ENCODE results near the gene OR2H2. TPM values are rescaled to one million over a fixed set of nuclear protein-coding genes. Genes with fewer than 3 reads are reported as not detected.

The OR2H2 gene
- polyA plus RNA-seq, 2 donors, result not detected

DNA sequence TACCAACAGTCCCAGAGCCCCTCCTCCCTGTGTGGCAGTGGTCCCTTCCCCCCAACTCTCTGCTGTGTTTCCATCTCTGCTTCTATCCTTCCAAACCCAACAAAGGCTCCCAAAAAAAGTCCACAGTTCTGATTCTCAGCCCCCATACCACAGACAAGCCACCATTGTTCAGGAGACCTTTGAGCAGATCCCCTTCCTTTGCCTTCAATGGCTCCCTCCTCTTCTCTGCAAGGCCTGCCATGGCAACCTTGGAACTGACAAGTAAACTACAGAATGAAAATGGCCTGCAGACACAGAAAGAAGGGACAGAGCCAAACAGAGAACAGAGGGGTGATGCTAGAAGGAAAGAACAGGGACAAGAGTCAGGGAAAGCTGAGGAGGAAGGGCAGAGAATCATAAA is 23.2 kb downstream of the OR2H2 start:
- Histone ChIP-seq H3K27me3 (ENCODE audit: control insufficient read depth in 1 of 2, insufficient read depth in 2 of 2, low read length in 2 of 2) (no peaks in the 10 kb centered on the region), H3K27ac (ENCODE audit: low read depth in 2 of 2, low read length in 1 of 2) (no peak overlapping the region), H3K4me3 (ENCODE audit: low read depth in 1 of 2, low read length in 2 of 2) (no peak overlapping the region), H3K4me1 (ENCODE audit: control insufficient read depth in 2 of 2, insufficient read depth in 2 of 2, low read length in 1 of 2) (no peaks in the 10 kb centered on the region), H3K36me3 (ENCODE audit: control insufficient read depth in 2 of 2, insufficient read depth in 2 of 2, low read length in 1 of 2) (peaks cover 6 to 29% of the 10 kb centered on the region in 2 donors), H3K9me3 (ENCODE audit: control insufficient read depth in 2 of 2, insufficient read depth in 1 of 2, low read depth in 1 of 2, low read length in 1 of 2) (no peaks in the 10 kb centered on the region)

DNA sequence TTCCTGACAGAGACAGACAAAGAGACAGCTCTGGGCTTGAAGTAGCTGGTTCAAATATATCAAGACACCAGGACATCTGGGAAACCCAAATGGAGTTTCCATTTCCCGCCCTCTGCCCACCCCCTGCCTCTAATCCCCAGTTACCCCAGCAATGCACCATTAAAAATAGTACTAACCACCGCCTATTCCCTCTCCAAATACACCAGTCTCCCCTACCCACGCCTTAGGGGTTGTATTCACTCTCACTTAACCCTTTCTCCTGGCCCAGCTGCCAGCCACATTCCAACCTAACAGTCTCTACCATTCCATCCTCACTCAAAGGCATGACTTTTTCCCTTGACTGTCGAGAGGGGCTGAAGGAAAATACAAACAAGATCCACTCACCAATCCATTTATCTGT is 25.6 kb downstream of the OR2H2 start:
- Histone ChIP-seq H3K36me3 (ENCODE audit: control insufficient read depth in 2 of 2, insufficient read depth in 2 of 2, low read length in 1 of 2) (peaks cover 11 to 27% of the 10 kb centered on the region in 2 donors), H3K4me1 (ENCODE audit: control insufficient read depth in 2 of 2, insufficient read depth in 2 of 2, low read length in 1 of 2) (no peaks in the 10 kb centered on the region), H3K27ac (ENCODE audit: low read depth in 2 of 2, low read length in 1 of 2) (no peak overlapping the region), H3K4me3 (ENCODE audit: low read depth in 1 of 2, low read length in 2 of 2) (no peak overlapping the region), H3K9me3 (ENCODE audit: control insufficient read depth in 2 of 2, insufficient read depth in 1 of 2, low read depth in 1 of 2, low read length in 1 of 2) (no peaks in the 10 kb centered on the region), H3K27me3 (ENCODE audit: control insufficient read depth in 1 of 2, insufficient read depth in 2 of 2, low read length in 2 of 2) (no peaks in the 10 kb centered on the region)
- WGBS, 2 donors, result 91 to 95% methylated on average over 4 of the region's 4 CpGs

DNA sequence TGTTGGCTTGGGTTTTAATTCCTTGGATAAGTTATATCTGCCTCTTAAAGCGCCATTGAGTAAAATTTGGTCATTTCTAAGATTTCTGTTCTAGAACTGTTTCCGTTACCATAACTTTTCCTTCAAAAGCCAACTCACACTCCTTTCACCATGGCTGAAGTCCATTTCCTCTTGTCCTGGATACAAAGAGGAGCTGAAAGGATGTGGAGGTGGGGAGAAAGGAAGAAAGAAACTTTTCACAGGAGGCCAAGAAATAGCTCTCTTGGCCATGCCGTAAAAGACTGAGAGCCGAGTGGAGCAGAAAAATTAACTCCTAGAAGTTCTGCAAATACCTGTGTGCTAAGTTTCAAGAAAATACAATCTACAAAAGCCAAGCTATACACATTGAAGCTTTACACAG is 26.5 kb downstream of the OR2H2 start:
- H3K27me3 ChIP-seq (ENCODE audit: control insufficient read depth in 1 of 2, insufficient read depth in 2 of 2, low read length in 2 of 2), result no peaks in the 10 kb centered on the region
- H3K4me1 ChIP-seq (ENCODE audit: control insufficient read depth in 2 of 2, insufficient read depth in 2 of 2, low read length in 1 of 2), result no peaks in the 10 kb centered on the region
- peaks cover 11 to 23% of the 10 kb centered on the region in 2 donors for H3K36me3 ChIP-seq (ENCODE audit: control insufficient read depth in 2 of 2, insufficient read depth in 2 of 2, low read length in 1 of 2)
- H3K27ac ChIP-seq (ENCODE audit: low read depth in 2 of 2, low read length in 1 of 2), result no peak overlapping the region
- no peaks in the 10 kb centered on the region for H3K9me3 ChIP-seq (ENCODE audit: control insufficient read depth in 2 of 2, insufficient read depth in 1 of 2, low read depth in 1 of 2, low read length in 1 of 2)
- 84 to 87% methylated on average over 4 of the region's 4 CpGs for WGBS, 2 donors
- H3K4me3 ChIP-seq (ENCODE audit: low read depth in 1 of 2, low read length in 2 of 2), result no peak overlapping the region

DNA sequence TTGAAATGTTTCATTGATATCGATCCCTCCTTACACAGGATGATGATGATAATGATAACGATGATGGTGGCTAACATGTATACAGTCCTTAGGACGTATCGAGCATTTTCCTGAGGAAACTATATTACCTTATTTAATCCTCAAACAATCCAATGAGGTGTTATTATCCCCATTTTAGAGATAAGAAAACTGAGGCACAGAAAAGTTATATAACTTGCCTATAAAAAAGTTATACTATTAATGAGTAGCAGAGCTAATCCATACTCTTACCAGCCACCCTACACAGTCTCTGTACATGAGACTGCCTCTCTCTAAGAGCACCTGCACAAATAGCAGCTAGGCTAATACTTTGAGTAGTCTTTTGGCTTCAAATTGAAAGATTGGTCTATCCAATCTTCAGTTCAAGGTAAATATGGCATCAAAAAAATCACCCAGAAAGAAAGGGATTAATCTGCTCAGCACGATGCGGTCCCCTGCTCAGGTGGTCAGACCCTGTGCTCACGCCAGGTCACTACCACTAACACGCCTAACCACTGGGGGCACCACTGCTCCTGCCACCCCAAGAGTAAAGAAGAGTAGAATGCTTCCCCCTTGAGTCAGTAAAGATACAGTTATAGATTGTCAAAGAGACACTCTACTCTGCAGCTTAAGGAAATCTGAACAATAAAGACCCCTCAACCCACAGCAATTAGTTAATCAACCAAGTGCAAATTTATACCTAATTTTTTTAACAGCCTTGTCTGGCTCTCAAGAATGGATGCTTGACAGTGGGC is 33.0 kb downstream of the OR2H2 start:
- Histone ChIP-seq H3K9me3 (ENCODE audit: control insufficient read depth in 2 of 2, insufficient read depth in 1 of 2, low read depth in 1 of 2, low read length in 1 of 2) (no peaks in the 10 kb centered on the region), H3K4me3 (ENCODE audit: low read depth in 1 of 2, low read length in 2 of 2) (no peak overlapping the region), H3K4me1 (ENCODE audit: control insufficient read depth in 2 of 2, insufficient read depth in 2 of 2, low read length in 1 of 2) (no peaks in the 10 kb centered on the region), H3K36me3 (ENCODE audit: control insufficient read depth in 2 of 2, insufficient read depth in 2 of 2, low read length in 1 of 2) (peaks cover 5 to 22% of the 10 kb centered on the region in 2 donors), H3K27me3 (ENCODE audit: control insufficient read depth in 1 of 2, insufficient read depth in 2 of 2, low read length in 2 of 2) (no peaks in the 10 kb centered on the region), H3K27ac (ENCODE audit: low read depth in 2 of 2, low read length in 1 of 2) (no peak overlapping the region)
- 92% methylated on average over 8 of the region's 8 CpGs for WGBS, 2 donors

DNA sequence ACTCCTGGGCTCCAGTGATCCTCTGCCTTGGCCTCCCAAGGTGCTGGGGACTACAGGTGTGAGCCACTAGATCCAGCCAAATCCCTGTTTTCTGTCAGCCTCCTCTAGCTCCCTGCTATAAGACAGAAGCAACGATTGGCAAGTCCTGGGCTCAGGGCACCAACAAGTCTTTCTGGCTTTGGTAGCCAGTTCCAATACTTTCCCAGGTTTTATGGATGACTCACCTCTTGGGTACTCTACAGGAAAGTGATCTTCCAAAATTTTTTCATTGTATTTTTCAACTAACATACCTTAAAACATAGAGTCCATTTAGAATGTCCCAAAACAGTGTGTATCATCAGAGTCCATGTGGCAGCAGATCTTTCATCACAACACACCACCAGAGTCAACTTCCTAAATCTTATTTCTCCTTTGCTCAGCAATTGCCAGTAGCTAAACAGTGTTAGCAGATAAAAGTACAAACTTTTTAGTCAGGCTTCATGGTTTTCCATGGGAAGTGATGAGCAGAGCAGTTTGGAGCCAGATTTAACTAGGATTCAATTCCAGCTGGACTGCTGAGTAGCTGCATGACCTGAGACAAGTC is 34.7 kb downstream of the OR2H2 start:
- Histone ChIP-seq H3K36me3 (ENCODE audit: control insufficient read depth in 2 of 2, insufficient read depth in 2 of 2, low read length in 1 of 2) (peaks cover 6 to 16% of the 10 kb centered on the region in 2 donors), H3K9me3 (ENCODE audit: control insufficient read depth in 2 of 2, insufficient read depth in 1 of 2, low read depth in 1 of 2, low read length in 1 of 2) (no peaks in the 10 kb centered on the region), H3K27ac (ENCODE audit: low read depth in 2 of 2, low read length in 1 of 2) (no peak overlapping the region), H3K4me3 (ENCODE audit: low read depth in 1 of 2, low read length in 2 of 2) (no peak overlapping the region), H3K27me3 (ENCODE audit: control insufficient read depth in 1 of 2, insufficient read depth in 2 of 2, low read length in 2 of 2) (no peaks in the 10 kb centered on the region), H3K4me1 (ENCODE audit: control insufficient read depth in 2 of 2, insufficient read depth in 2 of 2, low read length in 1 of 2) (no peaks in the 10 kb centered on the region)
- WGBS, 2 donors, result 49 to 87% methylated on average over 1 of the region's 1 CpG

DNA sequence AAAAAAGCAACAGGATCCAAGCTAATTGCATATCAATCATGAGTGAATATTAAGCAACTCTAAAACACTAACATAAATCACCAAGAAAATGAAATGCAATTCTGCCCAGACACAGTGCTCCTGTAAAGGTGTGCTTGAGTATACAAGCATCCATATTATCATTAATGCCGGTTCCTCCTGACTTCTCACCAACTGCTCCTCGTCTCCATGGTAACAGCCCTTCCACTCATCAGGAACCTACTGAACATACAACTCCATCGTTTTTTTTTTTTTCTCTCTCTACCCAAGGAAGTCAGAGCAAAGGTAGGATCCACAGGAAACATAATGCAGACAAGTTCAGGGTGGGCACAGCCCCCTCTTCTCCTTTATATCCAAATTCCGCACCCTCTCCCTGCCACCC is 35.7 kb downstream of the OR2H2 start:
- Histone ChIP-seq H3K9me3 (ENCODE audit: control insufficient read depth in 2 of 2, insufficient read depth in 1 of 2, low read depth in 1 of 2, low read length in 1 of 2) (no peaks in the 10 kb centered on the region), H3K36me3 (ENCODE audit: control insufficient read depth in 2 of 2, insufficient read depth in 2 of 2, low read length in 1 of 2) (peaks cover 6 to 16% of the 10 kb centered on the region in 2 donors), H3K27ac (ENCODE audit: low read depth in 2 of 2, low read length in 1 of 2) (no peak overlapping the region), H3K4me1 (ENCODE audit: control insufficient read depth in 2 of 2, insufficient read depth in 2 of 2, low read length in 1 of 2) (no peaks in the 10 kb centered on the region), H3K27me3 (ENCODE audit: control insufficient read depth in 1 of 2, insufficient read depth in 2 of 2, low read length in 2 of 2) (no peaks in the 10 kb centered on the region), H3K4me3 (ENCODE audit: low read depth in 1 of 2, low read length in 2 of 2) (no peak overlapping the region)
- 74 to 81% methylated on average over 4 of the region's 4 CpGs for WGBS, 2 donors

DNA sequence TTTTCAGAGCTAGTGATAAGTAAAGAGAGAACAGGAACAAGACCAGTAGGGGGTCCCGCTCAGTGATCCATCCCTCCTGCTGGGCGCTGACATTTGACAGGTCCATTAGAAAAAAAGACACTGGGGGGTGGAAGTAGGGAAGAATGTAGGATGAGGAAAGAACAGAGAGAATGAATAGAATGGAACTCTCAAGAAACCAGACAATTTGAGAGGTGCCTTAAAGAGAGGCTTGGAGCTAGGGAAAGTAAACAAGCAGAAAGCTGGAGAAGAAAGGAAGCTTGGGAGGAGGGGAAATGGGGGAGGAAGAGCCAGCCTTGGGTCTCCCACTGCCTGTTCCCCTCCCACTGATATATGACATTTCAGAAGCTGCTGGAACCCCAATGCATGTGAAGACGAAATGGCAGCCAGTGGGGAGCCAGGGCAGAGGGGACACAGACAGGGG is 39.6 kb downstream of the OR2H2 start:
- 75 to 90% methylated on average over 3 of the region's 3 CpGs for WGBS, 2 donors
- no peaks in the 10 kb centered on the region for H3K27me3 ChIP-seq (ENCODE audit: control insufficient read depth in 1 of 2, insufficient read depth in 2 of 2, low read length in 2 of 2)
- no peak overlapping the region for H3K4me3 ChIP-seq (ENCODE audit: low read depth in 1 of 2, low read length in 2 of 2)
- peaks cover 6% of the 10 kb centered on the region in 2 donors for H3K36me3 ChIP-seq (ENCODE audit: control insufficient read depth in 2 of 2, insufficient read depth in 2 of 2, low read length in 1 of 2)
- no peak overlapping the region for H3K27ac ChIP-seq (ENCODE audit: low read depth in 2 of 2, low read length in 1 of 2)
- H3K9me3 ChIP-seq (ENCODE audit: control insufficient read depth in 2 of 2, insufficient read depth in 1 of 2, low read depth in 1 of 2, low read length in 1 of 2), result no peaks in the 10 kb centered on the region
- H3K4me1 ChIP-seq (ENCODE audit: control insufficient read depth in 2 of 2, insufficient read depth in 2 of 2, low read length in 1 of 2), result peaks cover 0 to 9% of the 10 kb centered on the region in 2 donors

DNA sequence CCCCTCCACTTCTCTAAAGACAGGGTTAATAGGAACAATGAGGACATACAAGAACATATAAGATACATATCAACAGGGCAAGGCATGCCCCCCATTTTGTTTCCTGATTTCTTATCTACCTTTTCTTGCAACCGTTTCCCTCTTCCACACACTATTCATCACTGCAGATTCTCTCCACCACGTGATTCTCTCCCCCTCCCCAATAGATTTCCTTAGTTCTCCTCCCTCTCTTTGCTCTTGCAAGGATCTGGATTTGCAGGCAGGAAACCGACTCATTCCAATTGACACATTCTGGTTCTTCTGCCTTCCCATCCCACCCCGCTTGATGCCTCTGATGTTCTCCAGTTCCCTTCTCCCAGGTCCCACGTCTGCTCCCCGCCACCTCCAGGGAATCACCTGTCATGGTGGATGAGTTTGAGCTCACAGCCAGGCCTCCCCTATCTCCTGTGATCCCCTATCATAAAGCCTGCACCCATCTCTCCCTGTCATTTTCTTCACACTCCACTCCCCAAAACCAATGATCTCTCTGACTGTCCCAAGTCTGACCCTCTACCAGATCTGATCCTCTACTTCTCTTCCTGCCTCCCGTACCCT is 40.5 kb downstream of the OR2H2 start:
- Histone ChIP-seq H3K27ac (ENCODE audit: low read depth in 2 of 2, low read length in 1 of 2) (no peak overlapping the region), H3K36me3 (ENCODE audit: control insufficient read depth in 2 of 2, insufficient read depth in 2 of 2, low read length in 1 of 2) (peaks cover 6% of the 10 kb centered on the region in 2 donors), H3K27me3 (ENCODE audit: control insufficient read depth in 1 of 2, insufficient read depth in 2 of 2, low read length in 2 of 2) (no peaks in the 10 kb centered on the region), H3K9me3 (ENCODE audit: control insufficient read depth in 2 of 2, insufficient read depth in 1 of 2, low read depth in 1 of 2, low read length in 1 of 2) (no peaks in the 10 kb centered on the region), H3K4me3 (ENCODE audit: low read depth in 1 of 2, low read length in 2 of 2) (no peak overlapping the region), H3K4me1 (ENCODE audit: control insufficient read depth in 2 of 2, insufficient read depth in 2 of 2, low read length in 1 of 2) (peaks cover 0 to 9% of the 10 kb centered on the region in 2 donors)
- WGBS, 2 donors, result 60 to 69% methylated on average over 7 of the region's 7 CpGs

DNA sequence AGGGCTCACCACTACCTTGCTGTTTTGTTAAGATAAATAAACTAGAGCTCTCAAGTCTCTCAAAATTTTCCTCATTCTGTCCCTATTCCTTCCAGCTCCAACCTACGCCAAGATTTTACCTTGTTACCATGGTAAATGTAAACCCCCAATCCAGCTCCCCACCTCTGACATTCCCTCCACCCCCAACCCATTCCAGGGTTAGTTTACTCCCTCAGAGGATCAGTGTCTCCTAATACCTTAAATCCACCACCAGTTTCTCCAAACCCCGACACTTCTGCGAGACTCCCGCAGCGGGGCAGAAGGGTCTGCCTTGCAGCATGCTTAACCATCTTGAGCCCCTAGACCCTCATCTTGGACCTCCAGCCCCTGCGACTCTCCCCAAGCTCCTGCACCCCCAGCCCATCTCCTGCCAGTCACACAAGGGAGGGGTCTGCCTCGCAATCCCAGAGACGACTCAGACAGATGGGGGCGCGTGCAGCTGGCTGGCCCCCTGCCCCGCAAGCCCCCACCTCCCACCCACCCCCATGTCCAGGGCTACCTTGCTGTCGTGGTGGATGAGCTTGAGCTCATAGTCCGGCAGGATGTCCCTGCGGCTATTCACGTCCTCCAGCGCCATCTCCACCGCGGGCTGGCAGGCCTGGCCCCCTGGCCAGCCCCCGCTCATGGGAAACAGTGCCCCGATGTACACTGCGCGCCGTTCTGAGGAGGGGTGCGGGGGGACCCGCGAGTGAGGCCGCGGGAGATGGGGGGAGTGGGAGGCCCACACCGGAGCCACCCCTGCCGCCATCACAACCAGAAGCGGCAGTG is 42.2 kb downstream of the OR2H2 start:
- Histone ChIP-seq H3K4me3 (ENCODE audit: low read depth in 1 of 2, low read length in 2 of 2) (peak overlapping the region; percentile 46 to 48), H3K36me3 (ENCODE audit: control insufficient read depth in 2 of 2, insufficient read depth in 2 of 2, low read length in 1 of 2) (peaks cover 0 to 2% of the 10 kb centered on the region in 2 donors), H3K4me1 (ENCODE audit: control insufficient read depth in 2 of 2, insufficient read depth in 2 of 2, low read length in 1 of 2) (peaks cover 5 to 12% of the 10 kb centered on the region in 2 donors), H3K27ac (ENCODE audit: low read depth in 2 of 2, low read length in 1 of 2) (no peak overlapping the region), H3K9me3 (ENCODE audit: control insufficient read depth in 2 of 2, insufficient read depth in 1 of 2, low read depth in 1 of 2, low read length in 1 of 2) (no peaks in the 10 kb centered on the region), H3K27me3 (ENCODE audit: control insufficient read depth in 1 of 2, insufficient read depth in 2 of 2, low read length in 2 of 2) (no peaks in the 10 kb centered on the region)
- 23 to 32% methylated on average over 31 of the region's 31 CpGs for WGBS, 2 donors
